ENCODE measurements around the gene LHCGR.

- TF ChIP-seq CTCF (IDR thresholded peaks at IDR 0.05): no peak
- TF ChIP-seq POLR2A (IDR thresholded peaks at IDR 0.05): no peak
- no peak for TF ChIP-seq EP300 (IDR thresholded peaks at IDR 0.05; ENCODE audit: low read depth)
These were observed 36.5 kb upstream of the LHCGR start for GRCh38 chr2:48792030-48792429.
